ENCODE results near the gene FBXO5.
A peak's percentile ranks its signal among the peaks of the same experiment; 100 is the strongest.

FBXO5 gene

DNA sequence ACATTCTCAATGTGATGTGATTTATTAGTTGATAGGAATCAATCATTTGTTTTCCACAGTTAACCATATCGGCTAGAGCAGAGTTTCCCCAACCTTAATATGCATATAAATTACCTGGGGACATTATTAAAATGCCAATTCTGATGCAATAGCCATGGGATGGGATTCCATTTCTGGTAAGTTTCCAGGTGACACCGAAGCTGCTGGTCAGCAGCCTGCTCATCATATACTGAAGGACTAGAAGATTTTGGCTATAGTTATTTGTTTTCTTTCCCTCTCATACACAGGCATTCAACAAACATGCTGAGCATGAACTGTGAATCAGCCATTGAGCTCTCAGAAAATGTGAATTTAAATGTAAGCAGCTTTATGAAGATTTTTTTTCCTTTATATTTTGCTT, 35.8 kb downstream of the FBXO5 start:
- no peak overlapping the region for H3K4me2 ChIP-seq (ENCODE audit: low read depth, low read length, poor library complexity, severe bottlenecking)
- peak overlapping the region; percentile 87; the same call in 1 of the 2 replicates for H2AFZ ChIP-seq (ENCODE audit: low read length)
- H3K9me2 ChIP-seq (replicated peaks; ENCODE audit: low read depth, low read length): no peaks in the 10 kb centered on the region
- H3K9me3 ChIP-seq (ENCODE audit: insufficient read depth, low read depth, low read length): no peaks in the 10 kb centered on the region
- no peaks in the 10 kb centered on the region for H3K27me3 ChIP-seq (ENCODE audit: insufficient read depth, low read length, poor library complexity, severe bottlenecking)
- H3K79me2 ChIP-seq (ENCODE audit: insufficient read depth, low read length): no peaks in the 10 kb centered on the region
- no peaks in the 10 kb centered on the region for H3F3A ChIP-seq (ENCODE audit: low read depth)
- no peak overlapping the region for H3K4me3 ChIP-seq (ENCODE audit: low read length, poor library complexity, severe bottlenecking)
- no peaks in the 10 kb centered on the region for H4K20me1 ChIP-seq (ENCODE audit: insufficient read depth, low read length, poor library complexity, severe bottlenecking)
- H3K4me1 ChIP-seq (ENCODE audit: insufficient read depth, low read length, poor library complexity, severe bottlenecking): peaks cover 2% of the 10 kb centered on the region
- TF ChIP-seq, protein P1, sequence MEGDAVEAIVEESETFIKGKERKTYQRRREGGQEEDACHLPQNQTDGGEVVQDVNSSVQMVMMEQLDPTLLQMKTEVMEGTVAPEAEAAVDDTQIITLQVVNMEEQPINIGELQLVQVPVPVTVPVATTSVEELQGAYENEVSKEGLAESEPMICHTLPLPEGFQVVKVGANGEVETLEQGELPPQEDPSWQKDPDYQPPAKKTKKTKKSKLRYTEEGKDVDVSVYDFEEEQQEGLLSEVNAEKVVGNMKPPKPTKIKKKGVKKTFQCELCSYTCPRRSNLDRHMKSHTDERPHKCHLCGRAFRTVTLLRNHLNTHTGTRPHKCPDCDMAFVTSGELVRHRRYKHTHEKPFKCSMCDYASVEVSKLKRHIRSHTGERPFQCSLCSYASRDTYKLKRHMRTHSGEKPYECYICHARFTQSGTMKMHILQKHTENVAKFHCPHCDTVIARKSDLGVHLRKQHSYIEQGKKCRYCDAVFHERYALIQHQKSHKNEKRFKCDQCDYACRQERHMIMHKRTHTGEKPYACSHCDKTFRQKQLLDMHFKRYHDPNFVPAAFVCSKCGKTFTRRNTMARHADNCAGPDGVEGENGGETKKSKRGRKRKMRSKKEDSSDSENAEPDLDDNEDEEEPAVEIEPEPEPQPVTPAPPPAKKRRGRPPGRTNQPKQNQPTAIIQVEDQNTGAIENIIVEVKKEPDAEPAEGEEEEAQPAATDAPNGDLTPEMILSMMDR (conservative IDR thresholded peaks at IDR 0.05; ENCODE audit: low read length): no peak
- TF ChIP-seq EZH2phosphoT487 (IDR thresholded peaks at IDR 0.05; ENCODE audit: borderline replicate concordance): no peak
- no peak overlapping the region for H3K9ac ChIP-seq (ENCODE audit: low read depth, low read length, poor library complexity, severe bottlenecking)
- H3K36me3 ChIP-seq (ENCODE audit: insufficient read depth, low read length): no peaks in the 10 kb centered on the region

DNA sequence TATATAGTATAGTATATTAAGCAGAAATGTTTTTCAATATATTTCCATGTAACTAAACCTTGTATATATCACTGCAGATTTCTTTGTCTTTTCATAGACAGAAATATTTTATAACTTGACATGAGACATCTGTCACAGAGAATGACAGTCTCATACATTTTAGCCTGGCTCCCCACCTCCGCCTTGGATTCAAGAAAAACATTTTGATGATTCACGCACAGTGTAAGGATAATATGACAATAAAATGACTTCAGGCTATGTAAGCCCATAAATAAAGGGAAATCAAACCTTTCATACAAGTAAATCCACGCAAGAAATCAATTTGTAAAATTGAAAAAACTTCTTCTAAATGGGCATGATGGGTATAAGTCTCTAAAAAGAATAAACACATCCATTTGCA, 36.4 kb downstream of the FBXO5 start:
- Histone ChIP-seq H3K4me3 (ENCODE audit: low read length, poor library complexity, severe bottlenecking) (no peak overlapping the region), H2AFZ (ENCODE audit: low read length) (no peak overlapping the region), H3K79me2 (ENCODE audit: insufficient read depth, low read length) (no peaks in the 10 kb centered on the region), H3K9me3 (ENCODE audit: insufficient read depth, low read depth, low read length) (no peaks in the 10 kb centered on the region), H4K20me1 (ENCODE audit: insufficient read depth, low read length, poor library complexity, severe bottlenecking) (no peaks in the 10 kb centered on the region), H3K4me2 (ENCODE audit: low read depth, low read length, poor library complexity, severe bottlenecking) (no peak overlapping the region), H3K36me3 (ENCODE audit: insufficient read depth, low read length) (no peaks in the 10 kb centered on the region), H3K9me2 (replicated peaks; ENCODE audit: low read depth, low read length) (no peaks in the 10 kb centered on the region), H3K9ac (ENCODE audit: low read depth, low read length, poor library complexity, severe bottlenecking) (no peak overlapping the region), H3F3A (ENCODE audit: low read depth) (no peaks in the 10 kb centered on the region), H3K27me3 (ENCODE audit: insufficient read depth, low read length, poor library complexity, severe bottlenecking) (no peaks in the 10 kb centered on the region), H3K4me1 (ENCODE audit: insufficient read depth, low read length, poor library complexity, severe bottlenecking) (no peaks in the 10 kb centered on the region)
- TF ChIP-seq EZH2phosphoT487 (IDR thresholded peaks at IDR 0.05; ENCODE audit: borderline replicate concordance): no peak
- TF ChIP-seq, protein P1 (conservative IDR thresholded peaks at IDR 0.05; ENCODE audit: low read length): no peak

DNA sequence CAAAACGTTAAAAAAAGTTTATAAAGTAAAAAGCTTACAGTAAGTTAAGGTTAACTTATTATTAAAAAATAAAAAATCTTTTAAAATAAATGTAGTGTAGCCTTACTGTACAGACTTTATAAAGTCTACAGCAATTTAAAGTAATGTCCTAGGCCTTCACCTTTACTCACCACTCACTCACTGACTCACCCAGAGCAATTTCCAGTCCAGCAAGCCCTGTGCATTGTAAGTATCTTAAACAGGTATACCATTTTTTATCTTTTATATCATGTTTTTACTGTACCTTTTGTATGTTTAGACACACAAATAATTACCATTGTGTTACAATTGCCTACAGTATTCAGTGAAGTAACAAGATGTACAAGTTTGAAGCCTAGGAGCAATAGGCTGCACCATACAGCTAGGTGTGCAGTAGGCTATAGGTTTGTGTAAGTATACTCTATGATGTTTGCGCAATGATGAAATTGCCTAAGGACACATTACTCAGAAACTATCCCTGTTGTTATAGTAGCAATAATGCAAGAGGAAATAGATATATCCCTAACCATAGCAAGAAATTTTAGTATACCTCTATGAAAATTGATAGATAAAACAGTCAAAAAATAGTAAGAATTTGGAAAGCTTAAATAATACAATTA, 39.5 kb downstream of the FBXO5 start:
- Histone ChIP-seq H3K27me3 (ENCODE audit: insufficient read depth, low read length, poor library complexity, severe bottlenecking) (no peaks in the 10 kb centered on the region), H3K4me3 (ENCODE audit: low read length, poor library complexity, severe bottlenecking) (no peak overlapping the region), H3K9ac (ENCODE audit: low read depth, low read length, poor library complexity, severe bottlenecking) (no peak overlapping the region), H3K4me1 (ENCODE audit: insufficient read depth, low read length, poor library complexity, severe bottlenecking) (no peaks in the 10 kb centered on the region), H3K9me2 (replicated peaks; ENCODE audit: low read depth, low read length) (no peaks in the 10 kb centered on the region), H2AFZ (ENCODE audit: low read length) (no peak overlapping the region), H3K79me2 (ENCODE audit: insufficient read depth, low read length) (no peaks in the 10 kb centered on the region), H3K9me3 (ENCODE audit: insufficient read depth, low read depth, low read length) (no peaks in the 10 kb centered on the region), H3F3A (ENCODE audit: low read depth) (no peaks in the 10 kb centered on the region), H4K20me1 (ENCODE audit: insufficient read depth, low read length, poor library complexity, severe bottlenecking) (no peaks in the 10 kb centered on the region), H3K36me3 (ENCODE audit: insufficient read depth, low read length) (no peaks in the 10 kb centered on the region), H3K4me2 (ENCODE audit: low read depth, low read length, poor library complexity, severe bottlenecking) (no peak overlapping the region)
- no peak for TF ChIP-seq EZH2phosphoT487 (IDR thresholded peaks at IDR 0.05; ENCODE audit: borderline replicate concordance)
- TF ChIP-seq, protein P1 (conservative IDR thresholded peaks at IDR 0.05; ENCODE audit: low read length): no peak

Measured in Loucy (cell line).